GM12872 (cell line): ENCODE data around the gene ATF7IP2.

Experiments
- CTCF ChIP-seq: IDR thresholded peaks from 3 replicates; pipeline ENCODE4 v1.5.1; 2011; ENCODE audit warnings: low read depth, mild to moderate bottlenecking, low read length, moderate library complexity; ENCODE audit not compliant: insufficient read depth

Gene ATF7IP2

GRCh38 chr16:10385725-10386516 is at the start of gene ATF7IP2:
Gene ATF7IP2, plus strand, starts transcription at chr16:10386061. Its CDS starts 44,560 bp downstream, at chr16:10430621.
- TF ChIP-seq CTCF, result no peak

- no peak for TF ChIP-seq CTCF
Measured at GRCh38 chr16:10338426-10338825, 47.4 kb upstream of the ATF7IP2 start.

GRCh38 chr16:10339777-10340732 is 45.8 kb upstream of the ATF7IP2 start:
- no peak for TF ChIP-seq CTCF

GRCh38 chr16:10343124-10343760 is 42.6 kb upstream of the ATF7IP2 start:
- no peak for TF ChIP-seq CTCF

GRCh38 chr16:10345629-10346028 is 40.2 kb upstream of the ATF7IP2 start:
- no peak for TF ChIP-seq CTCF

GRCh38 chr16:10349851-10350250 is 36.0 kb upstream of the ATF7IP2 start:
- no peak for TF ChIP-seq CTCF

GRCh38 chr16:10352262-10352661 is 33.6 kb upstream of the ATF7IP2 start:
- TF ChIP-seq CTCF, result no peak
